ENCODE results near the gene SH3BGR. TPM values are rescaled to one million over a fixed set of nuclear protein-coding genes. Genes with fewer than 3 reads are reported as not detected.
"Not testable (repeated sequence)": the region's sequence is repeated elsewhere in the genome, so short reads cannot be mapped to it uniquely, and the experiment has no call there.

Gene SH3BGR
- total RNA-seq, 2 donors from 2014 or later = 2.4 to 4.0 TPM

DNA sequence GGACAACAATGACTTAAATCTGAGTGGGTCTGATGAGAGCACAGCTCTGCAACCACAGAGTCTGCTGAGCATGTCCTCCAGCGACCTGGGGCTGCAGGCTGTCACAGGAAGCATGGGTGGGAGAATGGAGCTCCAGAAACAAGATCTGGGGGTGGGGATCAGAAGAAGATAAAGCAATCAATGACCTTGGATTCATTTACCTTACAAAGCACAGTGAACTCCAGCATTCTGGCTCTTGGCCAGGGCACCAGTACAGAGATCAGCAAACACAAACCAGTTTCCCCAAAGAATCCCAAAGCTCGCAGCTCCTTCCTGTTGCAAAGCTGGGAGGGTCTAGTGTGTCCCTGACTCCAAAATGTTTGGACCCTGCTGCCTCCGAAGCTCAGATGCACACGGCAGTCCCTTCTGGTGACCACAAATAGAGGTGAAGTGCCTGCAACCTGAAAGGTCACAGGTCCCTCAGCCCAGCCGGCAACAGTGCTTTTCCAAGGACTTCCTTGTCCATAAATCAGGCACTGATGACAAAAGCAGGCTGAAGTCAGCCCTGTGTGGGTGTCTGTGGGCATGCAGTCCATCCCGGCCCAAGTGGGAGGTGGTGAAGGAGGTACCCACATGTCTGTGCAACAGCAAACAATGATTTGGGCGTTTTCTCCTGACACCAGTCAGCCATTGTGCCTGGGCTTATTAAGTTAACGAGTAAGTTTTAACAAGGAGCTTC is 76.1 kb downstream of the SH3BGR start:
- H3K27me3 Mint-ChIP-seq (ENCODE audit: low read depth) = peaks cover 19% of the 10 kb centered on the region
- H3K27ac Mint-ChIP-seq = no peak overlapping the region
- H3K4me1 Mint-ChIP-seq (ENCODE audit: low read depth) = peaks cover 5% of the 10 kb centered on the region
- no peaks in the 10 kb centered on the region for H3K36me3 Mint-ChIP-seq (ENCODE audit: insufficient read depth in 2 of 2)
- no peak for ATAC-seq (replicated peaks in 1 of 2)
- H3K9me3 Mint-ChIP-seq = no peaks in the 10 kb centered on the region
- no peak overlapping the region for H3K4me3 Mint-ChIP-seq
- DNase-seq = no peak

DNA sequence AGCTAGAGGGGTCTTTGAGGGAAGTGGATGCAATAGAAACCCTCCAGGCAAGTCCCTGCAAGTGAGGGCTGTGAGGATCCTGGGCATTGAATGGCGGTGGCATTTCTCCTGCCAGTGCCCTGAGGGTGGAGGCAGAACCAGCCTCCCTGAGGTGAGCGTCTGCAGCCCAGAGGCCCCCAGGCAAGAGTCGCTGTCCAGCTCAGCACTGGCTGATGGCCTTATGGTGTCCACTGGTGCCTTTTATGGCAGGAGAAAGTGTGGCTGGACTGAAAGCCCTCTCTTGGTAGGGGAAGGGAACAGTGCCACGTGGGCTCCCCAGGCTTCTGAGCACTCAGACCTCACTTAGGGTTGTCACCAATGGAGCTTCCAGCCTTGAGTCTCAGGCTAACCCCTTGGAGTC is 77.3 kb downstream of the SH3BGR start:
- no peak overlapping the region for H3K27ac Mint-ChIP-seq
- no peak overlapping the region for H3K4me3 Mint-ChIP-seq
- peaks cover 19% of the 10 kb centered on the region for H3K27me3 Mint-ChIP-seq (ENCODE audit: low read depth)
- H3K9me3 Mint-ChIP-seq = no peaks in the 10 kb centered on the region
- no peaks in the 10 kb centered on the region for H3K36me3 Mint-ChIP-seq (ENCODE audit: insufficient read depth in 2 of 2)
- peaks cover 5% of the 10 kb centered on the region for H3K4me1 Mint-ChIP-seq (ENCODE audit: low read depth)
- DNase-seq (no peak), ATAC-seq (replicated peaks in 1 of 2) (no peak)

DNA sequence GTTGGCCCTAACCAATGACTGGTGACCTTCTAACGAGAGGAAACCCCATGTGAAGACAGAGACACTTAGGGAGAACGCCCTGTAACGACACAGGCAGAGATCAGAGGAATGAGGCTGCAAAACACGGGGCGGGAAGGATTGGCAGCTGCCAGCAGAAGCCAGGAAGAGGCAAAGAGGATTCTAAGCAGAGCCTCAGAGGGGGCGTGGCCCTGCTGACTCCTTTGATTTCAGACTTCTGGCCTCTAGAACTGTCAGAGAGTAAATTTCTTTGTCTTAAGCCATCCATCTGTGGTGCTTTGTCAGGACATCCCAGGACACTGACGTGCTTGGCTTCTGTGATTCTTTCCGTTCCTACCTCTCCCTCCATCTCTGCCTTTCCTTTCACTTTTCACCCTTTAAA is 79.3 kb downstream of the SH3BGR start:
- Mint-ChIP-seq H3K4me1 (ENCODE audit: low read depth) (peaks cover 5% of the 10 kb centered on the region), H3K4me3 (no peak overlapping the region), H3K27ac (no peak overlapping the region), H3K27me3 (ENCODE audit: low read depth) (peaks cover 19% of the 10 kb centered on the region), H3K36me3 (ENCODE audit: insufficient read depth in 2 of 2) (no peaks in the 10 kb centered on the region), H3K9me3 (no peaks in the 10 kb centered on the region)
- DNase-seq (no peak), ATAC-seq (replicated peaks in 1 of 2) (no peak)

DNA sequence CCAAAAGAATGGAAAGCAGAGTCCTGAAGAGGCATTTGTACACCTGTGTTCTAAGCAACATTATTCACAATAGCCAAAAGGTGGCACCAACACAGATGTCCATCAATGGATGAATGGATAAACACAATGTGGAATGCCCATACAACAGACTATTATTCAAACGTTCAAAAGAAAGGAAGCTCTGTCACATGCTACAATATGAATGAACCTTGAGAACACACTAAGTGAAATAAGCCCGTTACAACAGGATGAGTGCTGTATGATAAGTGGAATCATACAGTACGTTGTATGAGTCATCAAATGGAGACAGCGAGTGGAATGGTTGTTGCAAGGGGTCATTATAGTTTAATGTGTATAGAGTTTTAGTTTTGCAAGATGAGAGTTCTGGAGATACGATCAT is 80.1 kb downstream of the SH3BGR start:
- peaks cover 5% of the 10 kb centered on the region for H3K4me1 Mint-ChIP-seq (ENCODE audit: low read depth)
- no peak overlapping the region for H3K4me3 Mint-ChIP-seq
- DNase-seq (no peak), ATAC-seq (replicated peaks in 1 of 2) (no peak)
- H3K27ac Mint-ChIP-seq = no peak overlapping the region
- H3K9me3 Mint-ChIP-seq = no peaks in the 10 kb centered on the region
- no peaks in the 10 kb centered on the region for H3K36me3 Mint-ChIP-seq (ENCODE audit: insufficient read depth in 2 of 2)
- peaks cover 19% of the 10 kb centered on the region for H3K27me3 Mint-ChIP-seq (ENCODE audit: low read depth)

DNA sequence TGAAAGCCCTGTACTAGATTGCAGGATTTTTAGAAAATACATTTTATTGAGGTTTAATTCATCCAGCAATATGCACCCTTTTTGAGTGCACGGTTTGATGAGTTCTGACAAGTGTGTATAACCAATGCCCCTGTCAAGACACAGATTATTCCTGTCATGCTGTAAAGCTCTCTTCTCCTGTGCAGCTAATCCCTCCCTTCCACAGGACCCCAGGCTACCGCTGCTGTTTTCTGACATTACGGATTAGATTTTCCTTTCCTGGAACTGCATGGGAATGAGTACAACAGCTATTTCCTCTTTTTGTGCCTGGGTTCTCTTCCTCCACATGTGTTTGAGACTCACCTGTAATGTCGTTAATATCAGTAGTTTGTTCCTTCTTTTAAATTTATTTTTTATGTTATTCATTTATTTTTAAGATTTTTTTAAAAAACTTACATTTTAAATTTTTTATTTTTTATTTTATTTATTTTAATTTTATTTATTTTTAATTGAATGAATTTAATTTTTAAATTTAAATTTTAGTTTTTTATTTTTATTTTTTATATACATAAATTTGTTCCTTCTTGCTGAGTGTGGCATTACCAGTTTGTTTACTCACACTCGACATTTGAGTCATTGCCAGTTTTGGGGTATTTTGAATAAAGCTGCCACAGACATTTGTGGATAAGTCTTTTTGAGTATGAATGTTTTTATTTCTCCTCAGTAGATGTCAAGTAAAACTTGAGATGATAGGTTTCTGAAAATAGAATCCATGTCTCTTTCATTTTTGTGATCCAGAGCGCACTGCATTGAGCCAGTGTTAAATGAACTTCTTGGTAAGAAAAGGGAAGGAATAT is 82.0 kb downstream of the SH3BGR start:
- no peak for ATAC-seq (replicated peaks in 1 of 2)
- Mint-ChIP-seq H3K36me3 (ENCODE audit: insufficient read depth in 2 of 2) (no peaks in the 10 kb centered on the region), H3K4me1 (ENCODE audit: low read depth) (no peaks in the 10 kb centered on the region), H3K9me3 (no peaks in the 10 kb centered on the region), H3K27ac (no peak overlapping the region), H3K4me3 (no peak overlapping the region), H3K27me3 (ENCODE audit: low read depth) (peaks cover 9% of the 10 kb centered on the region)
- no peak for DNase-seq

DNA sequence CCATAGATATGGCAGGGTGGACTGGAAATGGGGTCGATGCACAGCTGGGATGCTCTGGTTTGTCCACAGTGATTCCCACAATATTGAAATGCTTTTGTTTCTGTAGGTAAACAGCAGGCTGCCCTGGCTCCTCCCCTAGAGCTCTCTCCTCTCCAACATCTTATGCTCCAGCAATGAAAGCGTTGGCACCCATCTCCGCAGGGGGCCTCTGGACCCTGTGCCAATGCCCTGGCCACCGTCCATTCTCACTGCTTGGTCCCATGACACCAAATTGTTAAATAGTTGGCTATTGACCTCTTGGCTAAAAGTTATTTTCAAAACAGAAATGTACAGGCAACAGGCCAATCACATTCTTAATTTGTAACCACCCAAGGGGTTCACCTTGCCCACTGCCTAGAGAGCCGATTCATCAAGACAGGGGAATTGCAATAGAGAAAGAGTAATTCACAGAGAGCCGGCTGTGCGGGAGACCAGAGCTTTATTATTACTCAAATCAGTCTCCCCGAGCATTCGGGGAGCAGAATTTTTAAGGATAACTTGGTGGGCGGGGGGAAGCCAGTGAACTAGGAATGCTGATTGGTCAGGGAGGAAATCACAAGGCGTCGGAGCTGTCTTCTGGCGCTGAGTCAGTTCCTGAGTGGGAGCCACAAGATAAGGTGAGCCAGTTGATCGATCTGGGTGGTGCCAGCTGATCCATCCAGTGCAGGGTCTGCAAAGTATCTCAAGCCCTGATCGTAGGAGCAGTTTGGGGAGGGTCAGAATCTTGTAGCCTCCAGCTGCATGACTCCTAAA is 84.1 kb downstream of the SH3BGR start:
- no peak for DNase-seq
- Mint-ChIP-seq H3K27ac (no peak overlapping the region), H3K9me3 (no peaks in the 10 kb centered on the region), H3K36me3 (ENCODE audit: insufficient read depth in 2 of 2) (no peaks in the 10 kb centered on the region), H3K27me3 (ENCODE audit: low read depth) (peaks cover 9% of the 10 kb centered on the region), H3K4me3 (no peak overlapping the region), H3K4me1 (ENCODE audit: low read depth) (no peaks in the 10 kb centered on the region)
- ATAC-seq (replicated peaks in 1 of 2) = no peak

DNA sequence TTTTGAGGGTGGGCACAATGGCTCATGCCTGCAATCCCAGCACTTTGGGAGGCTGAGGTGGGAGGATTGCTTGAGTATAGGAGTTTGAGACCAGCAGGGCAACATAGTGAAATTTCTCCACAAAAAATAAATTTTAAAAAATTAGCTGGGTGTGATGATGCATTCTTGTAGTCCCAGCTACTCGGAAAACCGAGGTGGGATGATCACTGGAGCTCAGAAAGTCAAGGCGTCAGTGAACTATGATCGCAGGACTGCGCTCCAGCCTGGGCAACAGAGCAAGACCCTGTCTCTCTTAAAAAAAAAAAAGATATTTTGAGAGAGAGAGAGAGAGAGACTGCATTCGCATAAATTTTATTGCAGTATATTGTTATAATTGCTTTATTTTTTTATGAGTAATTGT is 85.1 kb downstream of the SH3BGR start:
- Mint-ChIP-seq H3K27ac (no peak overlapping the region), H3K36me3 (ENCODE audit: insufficient read depth in 2 of 2) (no peaks in the 10 kb centered on the region), H3K27me3 (ENCODE audit: low read depth) (peaks cover 2% of the 10 kb centered on the region), H3K4me1 (ENCODE audit: low read depth) (no peaks in the 10 kb centered on the region), H3K9me3 (no peaks in the 10 kb centered on the region), H3K4me3 (no peak overlapping the region)
- no peak for ATAC-seq (replicated peaks in 1 of 2)
- no peak for DNase-seq

DNA sequence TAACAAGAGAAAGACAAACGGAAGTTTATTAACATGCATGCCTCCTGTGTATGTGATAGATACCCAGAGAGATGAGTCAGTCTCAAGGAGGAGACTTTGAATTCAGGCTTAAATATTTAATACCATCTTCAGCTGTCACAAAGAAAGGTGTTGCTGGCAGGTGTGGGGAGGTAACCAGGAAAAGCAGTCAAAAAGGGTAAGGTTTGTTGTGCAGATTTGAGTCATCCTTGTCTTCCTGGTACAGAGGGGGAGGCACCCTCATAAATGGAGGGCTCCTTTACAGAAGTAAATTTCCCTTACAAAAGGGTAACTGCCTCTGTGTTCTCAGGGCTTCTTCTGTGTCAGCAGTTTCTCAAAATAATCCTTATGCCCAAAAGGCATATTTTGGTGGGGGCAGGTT is 85.8 kb downstream of the SH3BGR start:
- no peaks in the 10 kb centered on the region for H3K4me1 Mint-ChIP-seq (ENCODE audit: low read depth)
- no peak overlapping the region for H3K4me3 Mint-ChIP-seq
- no peaks in the 10 kb centered on the region for H3K9me3 Mint-ChIP-seq
- no peaks in the 10 kb centered on the region for H3K36me3 Mint-ChIP-seq (ENCODE audit: insufficient read depth in 2 of 2)
- ATAC-seq (replicated peaks in 1 of 2) (no peak), DNase-seq (no peak)
- no peaks in the 10 kb centered on the region for H3K27me3 Mint-ChIP-seq (ENCODE audit: low read depth)
- H3K27ac Mint-ChIP-seq = no peak overlapping the region

DNA sequence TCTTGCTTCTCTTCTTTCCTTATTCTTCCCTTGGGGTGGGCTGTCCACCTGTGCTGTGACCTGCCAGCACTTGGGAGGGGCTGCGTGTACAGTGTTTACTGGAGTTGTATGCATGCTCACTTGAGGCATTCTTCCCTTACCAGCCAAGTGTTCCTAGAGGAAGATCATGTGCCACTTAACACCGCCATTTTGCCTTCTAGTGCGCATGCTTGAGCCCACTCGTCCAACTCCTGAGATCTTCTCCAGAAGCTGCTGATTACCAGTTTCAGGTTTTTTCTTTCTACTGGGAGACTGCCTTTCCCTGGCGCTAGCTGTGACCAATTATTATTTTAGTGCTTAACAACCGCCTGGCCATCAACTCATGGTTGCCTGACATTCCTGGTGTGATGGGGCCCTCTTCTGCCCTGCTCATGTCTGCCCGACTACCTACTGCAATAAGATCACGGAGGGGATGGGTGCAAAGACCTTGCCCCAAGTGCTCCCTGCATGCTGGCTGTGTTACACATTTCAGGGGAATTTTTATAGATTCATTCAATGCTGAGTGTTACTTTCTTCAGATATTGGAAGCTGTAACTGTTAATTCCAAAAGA is 86.8 kb downstream of the SH3BGR start:
- Mint-ChIP-seq H3K4me3 (no peak overlapping the region), H3K4me1 (ENCODE audit: low read depth) (no peaks in the 10 kb centered on the region), H3K36me3 (ENCODE audit: insufficient read depth in 2 of 2) (no peaks in the 10 kb centered on the region), H3K9me3 (no peaks in the 10 kb centered on the region), H3K27ac (no peak overlapping the region), H3K27me3 (ENCODE audit: low read depth) (no peaks in the 10 kb centered on the region)
- DNase-seq = no peak
- no peak for ATAC-seq (replicated peaks in 1 of 2)

GRCh38 chr21:39540367-39540766 is 88.6 kb downstream of the SH3BGR start:
- not testable (repeated sequence) for H3K36me3 Mint-ChIP-seq (ENCODE audit: insufficient read depth in 2 of 2); DNase-seq; H3K4me3 Mint-ChIP-seq; H3K27me3 Mint-ChIP-seq (ENCODE audit: low read depth); H3K27ac Mint-ChIP-seq; ATAC-seq (replicated peaks in 1 of 2); H3K9me3 Mint-ChIP-seq; H3K4me1 Mint-ChIP-seq (ENCODE audit: low read depth)

DNA sequence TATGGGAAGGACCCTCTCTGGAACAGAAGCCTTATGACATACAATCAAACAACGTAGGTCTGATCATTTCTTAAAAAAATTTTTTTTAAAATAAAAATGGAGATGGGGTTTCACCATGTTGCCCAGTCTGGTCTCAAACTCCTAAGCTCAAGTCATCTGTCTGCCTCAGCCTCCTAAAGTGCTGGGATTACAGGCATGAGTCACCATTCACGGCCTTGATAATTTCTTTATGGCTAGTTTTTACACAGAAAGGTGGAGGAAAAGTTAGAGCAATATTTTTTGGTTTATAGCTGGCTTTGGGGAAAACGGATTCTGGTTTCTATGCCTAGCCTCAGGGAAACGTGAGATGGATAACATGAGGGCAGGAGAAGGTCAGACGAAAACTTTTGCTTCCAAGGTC is 91.0 kb downstream of the SH3BGR start:
- DNase-seq (no peak), ATAC-seq (replicated peaks in 1 of 2) (no peak)
- H3K27me3 Mint-ChIP-seq (ENCODE audit: low read depth) = no peaks in the 10 kb centered on the region
- no peak overlapping the region for H3K4me3 Mint-ChIP-seq
- no peaks in the 10 kb centered on the region for H3K36me3 Mint-ChIP-seq (ENCODE audit: insufficient read depth in 2 of 2)
- no peaks in the 10 kb centered on the region for H3K4me1 Mint-ChIP-seq (ENCODE audit: low read depth)
- no peaks in the 10 kb centered on the region for H3K9me3 Mint-ChIP-seq
- H3K27ac Mint-ChIP-seq = no peak overlapping the region

DNA sequence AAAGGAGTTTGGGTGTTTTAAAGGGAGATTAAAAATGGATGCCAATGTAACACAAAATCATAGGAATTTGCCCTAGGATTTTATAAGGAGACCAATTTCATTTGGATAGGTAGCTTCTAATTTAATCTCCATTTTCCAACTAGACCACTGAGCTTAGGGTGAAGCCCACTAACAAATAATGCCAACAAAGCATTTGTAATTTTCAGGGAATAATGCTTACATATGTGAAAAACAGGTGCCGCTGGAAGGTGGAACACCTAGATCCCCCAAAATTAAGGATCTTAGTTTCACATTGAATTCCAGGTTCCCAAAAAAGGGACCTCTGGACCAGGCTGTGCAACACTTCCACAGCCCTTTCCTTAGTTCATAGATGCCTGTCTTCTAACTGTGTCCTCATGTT is 94.8 kb downstream of the SH3BGR start:
- no peaks in the 10 kb centered on the region for H3K4me1 Mint-ChIP-seq (ENCODE audit: low read depth)
- peaks cover 0 to 3% of the 10 kb centered on the region in 2 donors for H3K9me3 Mint-ChIP-seq
- no peak overlapping the region for H3K4me3 Mint-ChIP-seq
- H3K27ac Mint-ChIP-seq = no peak overlapping the region
- DNase-seq (no peak), ATAC-seq (replicated peaks in 1 of 2) (no peak)
- H3K36me3 Mint-ChIP-seq (ENCODE audit: insufficient read depth in 2 of 2) = no peaks in the 10 kb centered on the region
- no peaks in the 10 kb centered on the region for H3K27me3 Mint-ChIP-seq (ENCODE audit: low read depth)

- Mint-ChIP-seq H3K4me1 (ENCODE audit: low read depth) (no peaks in the 10 kb centered on the region), H3K9me3 (peaks cover 2 to 3% of the 10 kb centered on the region in 2 donors), H3K4me3 (no peak overlapping the region), H3K27ac (no peak overlapping the region), H3K36me3 (ENCODE audit: insufficient read depth in 2 of 2) (no peaks in the 10 kb centered on the region), H3K27me3 (ENCODE audit: low read depth) (peaks cover 6% of the 10 kb centered on the region)
- ATAC-seq (replicated peaks in 1 of 2) (no peak), DNase-seq (no peak)
These were observed 101.1 kb downstream of the SH3BGR start for GRCh38 chr21:39552856-39553255.
